ENCODE measurements around the gene MANSC1. TPM values are rescaled to one million over a fixed set of nuclear protein-coding genes. Genes with fewer than 3 reads are reported as not detected.

MANSC1 gene
- total and polyA plus RNA-seq, 10 of the 15 experiments (the other 5 are each of a cell fraction or from before 2014, with no cell fraction given): 0.02 to 0.23 (median 0.11) TPM; not detected in 2

DNA sequence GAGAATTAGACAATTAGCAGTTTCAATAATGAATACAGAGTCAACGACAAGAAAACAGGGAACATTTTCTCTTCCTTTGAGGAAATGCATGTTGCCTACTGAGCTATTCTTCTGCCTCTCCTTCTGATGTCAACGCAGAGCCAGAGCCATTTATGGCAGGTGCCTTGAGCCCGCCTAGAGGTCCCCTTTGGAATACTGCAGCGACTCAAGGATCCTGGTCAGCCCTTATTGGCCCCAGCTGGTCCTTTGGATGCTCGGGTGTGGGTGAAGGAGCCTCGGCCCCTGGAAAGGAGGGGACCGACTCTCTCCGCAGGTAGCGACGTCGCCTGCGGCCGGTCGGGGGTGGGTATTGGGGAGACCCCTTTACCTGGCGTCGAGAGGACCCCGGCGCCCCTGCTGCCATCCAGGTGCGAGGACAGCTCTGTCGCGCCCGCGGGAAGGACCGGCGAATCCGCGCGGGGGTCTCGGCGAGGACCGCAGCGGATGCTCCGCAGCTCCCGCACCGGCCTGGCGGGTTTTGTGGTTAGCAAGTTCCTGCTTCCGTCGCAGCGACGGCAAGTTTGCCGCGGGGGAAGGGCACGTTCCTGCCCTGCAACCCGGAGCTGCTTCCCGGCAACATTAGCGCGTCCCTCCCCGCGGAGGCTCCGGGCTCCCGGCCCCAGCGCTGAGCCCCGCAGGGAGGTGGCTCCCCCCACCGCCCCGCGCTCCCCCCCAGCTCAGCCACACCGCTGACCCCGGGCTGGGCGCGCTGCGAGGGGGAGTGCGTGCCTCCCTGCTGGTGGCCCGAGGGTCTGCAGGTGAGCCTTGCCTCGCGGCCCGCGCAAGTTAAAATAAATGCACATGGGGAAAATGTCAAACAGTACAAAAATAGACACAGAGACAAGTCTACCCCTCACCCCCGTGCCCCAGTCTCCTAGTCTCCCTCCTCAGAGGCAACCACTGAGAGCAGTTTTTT lies at the start of gene MANSC1 (continued):
- TF ChIP-seq RUNX3 (IDR thresholded peaks at IDR 0.05; ENCODE audit: low read length) (peak; percentile 75), NR2C1 (IDR thresholded peaks at IDR 0.05) (peak; percentile 21; the same call in 1 of the 2 replicates), CREB1 (IDR thresholded peaks at IDR 0.05; ENCODE audit: low read depth) (no peak), MYC (IDR thresholded peaks at IDR 0.05; ENCODE audit: insufficient read depth, insufficient read length, insufficient replicate concordance, low read length, severe bottlenecking) (no peak), SMARCA5 (IDR thresholded peaks at IDR 0.05) (no peak)
- TF ChIP-seq, protein P1, sequence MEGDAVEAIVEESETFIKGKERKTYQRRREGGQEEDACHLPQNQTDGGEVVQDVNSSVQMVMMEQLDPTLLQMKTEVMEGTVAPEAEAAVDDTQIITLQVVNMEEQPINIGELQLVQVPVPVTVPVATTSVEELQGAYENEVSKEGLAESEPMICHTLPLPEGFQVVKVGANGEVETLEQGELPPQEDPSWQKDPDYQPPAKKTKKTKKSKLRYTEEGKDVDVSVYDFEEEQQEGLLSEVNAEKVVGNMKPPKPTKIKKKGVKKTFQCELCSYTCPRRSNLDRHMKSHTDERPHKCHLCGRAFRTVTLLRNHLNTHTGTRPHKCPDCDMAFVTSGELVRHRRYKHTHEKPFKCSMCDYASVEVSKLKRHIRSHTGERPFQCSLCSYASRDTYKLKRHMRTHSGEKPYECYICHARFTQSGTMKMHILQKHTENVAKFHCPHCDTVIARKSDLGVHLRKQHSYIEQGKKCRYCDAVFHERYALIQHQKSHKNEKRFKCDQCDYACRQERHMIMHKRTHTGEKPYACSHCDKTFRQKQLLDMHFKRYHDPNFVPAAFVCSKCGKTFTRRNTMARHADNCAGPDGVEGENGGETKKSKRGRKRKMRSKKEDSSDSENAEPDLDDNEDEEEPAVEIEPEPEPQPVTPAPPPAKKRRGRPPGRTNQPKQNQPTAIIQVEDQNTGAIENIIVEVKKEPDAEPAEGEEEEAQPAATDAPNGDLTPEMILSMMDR (IDR thresholded peaks at IDR 0.05 in 2 of 3, conservative IDR thresholded peaks at IDR 0.05 in 1 of 3; ENCODE audit: control insufficient read depth in 2 of 3, extremely low read depth in 1 of 3, insufficient read depth in 1 of 3, low read depth in 3 of 3, low read length in 3 of 3): peak in 2 of 3 experiments; percentile 34 to 49; a peak in 3 of 6 replicates

DNA sequence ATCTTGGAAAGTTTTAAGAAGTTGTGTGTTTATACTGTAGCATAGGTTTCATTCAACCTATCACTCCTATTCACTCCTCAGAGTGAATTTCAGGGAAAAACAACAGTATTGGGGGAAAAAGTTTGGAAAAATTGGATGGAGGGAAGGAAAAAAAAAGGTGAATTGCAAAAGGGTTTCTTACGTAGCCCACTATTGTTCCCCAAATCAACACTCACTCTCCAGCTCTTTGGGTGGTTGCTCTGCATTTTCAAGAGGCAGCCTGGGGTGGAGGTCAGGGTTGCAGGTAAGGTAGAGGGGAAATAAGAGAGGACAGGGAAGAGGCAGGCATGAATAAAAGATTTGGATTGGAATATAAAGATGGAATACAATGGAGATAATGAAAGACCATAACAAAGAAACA lies 49.1 kb upstream of the MANSC1 start:
- SMC1A ChIA-PET (ENCODE audit: uncharacterized antibody, unreplicated experiment): interaction anchor here (1.0 to 4.0 kb wide), 4 partner anchors 13 to 177 kb away, joined by 4 to 24 read pairs (median 6); no protein-coding TSS in a partner anchor
- CTCF ChIA-PET: interaction anchor here (1.4 to 4.4 kb wide), 6 partner anchors 13 to 338 kb away, joined by 4 to 24 read pairs (median 4); no protein-coding TSS in a partner anchor
- TF ChIP-seq ZBED1 (IDR thresholded peaks at IDR 0.05; ENCODE audit: borderline replicate concordance) (no peak), KDM1A (IDR thresholded peaks at IDR 0.05; ENCODE audit: borderline replicate concordance) (no peak), POU2F2 (IDR thresholded peaks at IDR 0.05; ENCODE audit: borderline replicate concordance, low read depth, low read length) (no peak), ASH2L (IDR thresholded peaks at IDR 0.05; ENCODE audit: borderline replicate concordance, low read depth) (no peak)
- Histone ChIP-seq H3K27me3 (replicated peaks in 1 of 2; ENCODE audit: control insufficient read depth in 2 of 2, insufficient read depth in 2 of 2, low read length in 1 of 2) (no peaks in the 10 kb centered on the region), H3K4me2 (ENCODE audit: control insufficient read depth, insufficient read depth) (no peak overlapping the region), H3K9ac (ENCODE audit: control insufficient read depth, insufficient read depth, low read length) (no peak overlapping the region), H2AFZ (ENCODE audit: control insufficient read depth, low read depth, low read length) (no peak overlapping the region), H3K4me3 (no peak overlapping the region), H3K27ac (ENCODE audit: control insufficient read depth, insufficient read depth) (no peak overlapping the region), H3K36me3 (ENCODE audit: control insufficient read depth in 2 of 2, insufficient read depth in 2 of 2, low read length in 1 of 2) (peaks cover 0 to 3% of the 10 kb centered on the region in 2 experiments; a peak in 1 of 4 replicates), H3K4me1 (ENCODE audit: control insufficient read depth, insufficient read depth, low read length) (no peaks in the 10 kb centered on the region), H3K79me2 (ENCODE audit: control insufficient read depth, insufficient read depth, low read length) (no peaks in the 10 kb centered on the region), H3K9me3 (replicated peaks; ENCODE audit: control insufficient read depth, insufficient read depth, low read length) (no peaks in the 10 kb centered on the region; the same call in 2 of the 3 replicates), H4K20me1 (ENCODE audit: control insufficient read depth, insufficient read depth) (no peaks in the 10 kb centered on the region)
- FAIRE-seq: no peak
- POLR2A ChIA-PET: interaction anchor here (1.2 kb wide), 1 partner anchor 15 kb away, joined by 3 read pairs; no protein-coding TSS in a partner anchor
- intact Hi-C loops (cut with micrococcal nuclease; ENCODE audit: unreplicated experiment): no loop called here
- no peak for DNase-seq (ENCODE audit: low read depth, low spot score)
- no TSS peak for BruUV-seq (replicated peaks)
- ATAC-seq: no peak
- in situ Hi-C loops (cut with MboI): no loop called here
- RAD21 ChIA-PET (ENCODE audit: unreplicated experiment): interaction anchor here (1.4 to 2.5 kb wide), 3 partner anchors 15 to 76 kb away, joined by 3 to 11 read pairs (median 9); no protein-coding TSS in a partner anchor
- 92% methylated on average over 1 of the region's 1 CpG for WGBS (ENCODE audit: insufficient coverage, insufficient replicate concordance, low lambda C conversion rate, missing lambda C conversion rate)

Measured in GM12878 (cell line).